ENCODE results near the gene CTDSP1.

CTDSP1 gene

GRCh38 chr2:218399391-218400166 lies at the start of gene CTDSP1:
CTDSP1 (plus strand) TSS chr2:218399868; CDS start chr2:218400091, 223 bp downstream.
- DNase-seq (ENCODE audit: low read depth): peak; percentile 81

GRCh38 chr2:218354045-218354444 lies 45.6 kb upstream of the CTDSP1 start:
- DNase-seq (ENCODE audit: low read depth): no peak

- no peak for DNase-seq (ENCODE audit: low read depth)
Observed at GRCh38 chr2:218354850-218355443, 44.7 kb upstream of the CTDSP1 start.

GRCh38 chr2:218357236-218358177 lies 42.2 kb upstream of the CTDSP1 start:
- DNase-seq (ENCODE audit: low read depth): no peak

- no peak for DNase-seq (ENCODE audit: low read depth)
Observed at GRCh38 chr2:218360453-218360852, 39.2 kb upstream of the CTDSP1 start.

- no peak for DNase-seq (ENCODE audit: low read depth)
Observed at GRCh38 chr2:218362606-218363005, 37.1 kb upstream of the CTDSP1 start.

GRCh38 chr2:218363736-218364135 lies 35.9 kb upstream of the CTDSP1 start:
- DNase-seq (ENCODE audit: low read depth): no peak

GRCh38 chr2:218364196-218364595 lies 35.5 kb upstream of the CTDSP1 start:
- DNase-seq (ENCODE audit: low read depth): no peak

- no peak for DNase-seq (ENCODE audit: low read depth)
Observed at GRCh38 chr2:218366621-218367414, 32.9 kb upstream of the CTDSP1 start.

- peak; percentile 40 for DNase-seq (ENCODE audit: low read depth)
Observed at GRCh38 chr2:218367415-218368149, 32.1 kb upstream of the CTDSP1 start.

- DNase-seq (ENCODE audit: low read depth): no peak
Observed at GRCh38 chr2:218368150-218368528, 31.5 kb upstream of the CTDSP1 start.

- DNase-seq (ENCODE audit: low read depth): no peak
Observed at GRCh38 chr2:218368621-218369153, 31.0 kb upstream of the CTDSP1 start.

- DNase-seq (ENCODE audit: low read depth): no peak
Observed at GRCh38 chr2:218369330-218369729, 30.3 kb upstream of the CTDSP1 start.

- DNase-seq (ENCODE audit: low read depth): no peak
Observed at GRCh38 chr2:218370410-218371063, 29.1 kb upstream of the CTDSP1 start.

GRCh38 chr2:218371983-218372350 lies 27.7 kb upstream of the CTDSP1 start:
- no peak for DNase-seq (ENCODE audit: low read depth)

GRCh38 chr2:218374795-218375194 lies 24.9 kb upstream of the CTDSP1 start:
- DNase-seq (ENCODE audit: low read depth): no peak

GRCh38 chr2:218375212-218375611 lies 24.5 kb upstream of the CTDSP1 start:
- no peak for DNase-seq (ENCODE audit: low read depth)

GRCh38 chr2:218378053-218378452 lies 21.6 kb upstream of the CTDSP1 start:
- no peak for DNase-seq (ENCODE audit: low read depth)

GRCh38 chr2:218381916-218382366 lies 17.7 kb upstream of the CTDSP1 start, which contains the start of gene SLC11A1:
SLC11A1 (plus strand) TSS chr2:218382273; CDS start chr2:218382369, 96 bp downstream.
- no peak for DNase-seq (ENCODE audit: low read depth)

GRCh38 chr2:218382785-218383184 lies 16.9 kb upstream of the CTDSP1 start:
- DNase-seq (ENCODE audit: low read depth): no peak

Data from stimulated activated CD8-positive, alpha-beta memory T cell treated with anti-CD3 and anti-CD28 coated beads, Interleukin-15, amount 100 ng/mL, for 24 hours (primary cell).